ENCODE measurements around the gene TFAP2A.

Gene TFAP2A

GRCh38 chr6:10416863-10417641 lies 2.2 kb upstream of the TFAP2A start:
- no peak for DNase-seq (ENCODE audit: insufficient read length, low spot score)
- no peak for FAIRE-seq

GRCh38 chr6:10416516-10416862 lies 1.6 kb upstream of the TFAP2A start:
- DNase-seq (ENCODE audit: insufficient read length, low spot score) (no peak), FAIRE-seq (no peak)
- TF ChIP-seq CTCF (IDR thresholded peaks at IDR 0.05; ENCODE audit: insufficient read depth, missing control alignments): no peak

More at GRCh38 chr6:10416863-10417641, 2.2 kb upstream of the TFAP2A start:
- TF ChIP-seq CTCF (IDR thresholded peaks at IDR 0.05; ENCODE audit: insufficient read depth, missing control alignments): no peak

- FAIRE-seq (no peak), DNase-seq (ENCODE audit: insufficient read length, low spot score) (no peak)
- TF ChIP-seq CTCF (IDR thresholded peaks at IDR 0.05; ENCODE audit: insufficient read depth, missing control alignments): no peak
Measured at GRCh38 chr6:10415617-10416480, 975 bp upstream of the TFAP2A start.

DNA sequence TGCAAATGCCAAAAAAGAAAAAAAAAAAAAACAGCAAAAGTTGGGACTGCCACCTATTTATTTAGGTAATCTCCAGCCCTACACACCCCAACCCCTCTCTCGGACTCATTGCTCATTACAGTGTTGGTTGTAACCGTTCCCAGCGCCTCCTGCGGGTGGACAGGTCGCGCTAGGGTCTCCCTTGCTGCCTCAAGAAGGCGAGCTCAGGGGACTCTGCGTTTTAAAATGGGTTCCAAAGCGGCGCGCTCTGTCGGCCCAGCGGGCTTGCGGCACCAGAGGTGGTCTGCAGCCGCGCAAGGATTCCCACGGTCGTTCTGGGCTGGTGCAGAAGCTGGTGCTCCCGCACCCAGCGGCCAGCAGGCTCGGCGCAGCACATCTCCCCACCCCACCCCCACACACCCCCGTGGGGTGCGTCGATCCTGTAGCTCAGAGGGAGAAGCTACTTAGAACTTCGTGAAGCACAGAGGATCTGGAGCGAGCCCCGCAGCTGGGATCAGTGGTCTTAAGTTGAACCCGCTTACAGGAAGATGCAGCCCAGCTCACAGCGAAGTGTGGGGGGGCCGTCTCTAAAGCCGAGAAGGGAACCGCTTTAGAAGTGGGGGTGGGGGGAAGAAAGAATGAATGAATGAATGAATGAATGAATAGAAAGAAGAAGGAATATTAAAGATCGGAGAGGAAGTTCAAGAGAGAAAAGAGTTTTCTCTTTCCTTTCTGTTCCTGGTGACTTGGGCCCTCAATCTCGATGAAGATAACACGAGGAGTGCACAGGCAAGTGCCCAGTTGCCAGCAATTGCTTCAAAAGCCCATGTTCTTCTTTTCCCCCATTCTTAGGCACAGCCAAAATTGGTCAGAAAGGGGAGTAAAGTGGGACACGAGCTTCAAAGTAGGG lies 780 bp downstream of the TFAP2A start:
- DNase-seq (ENCODE audit: insufficient read length, low spot score): no peak
- TF ChIP-seq CTCF (IDR thresholded peaks at IDR 0.05; ENCODE audit: insufficient read depth, missing control alignments): no peak
- no peak for FAIRE-seq

DNA sequence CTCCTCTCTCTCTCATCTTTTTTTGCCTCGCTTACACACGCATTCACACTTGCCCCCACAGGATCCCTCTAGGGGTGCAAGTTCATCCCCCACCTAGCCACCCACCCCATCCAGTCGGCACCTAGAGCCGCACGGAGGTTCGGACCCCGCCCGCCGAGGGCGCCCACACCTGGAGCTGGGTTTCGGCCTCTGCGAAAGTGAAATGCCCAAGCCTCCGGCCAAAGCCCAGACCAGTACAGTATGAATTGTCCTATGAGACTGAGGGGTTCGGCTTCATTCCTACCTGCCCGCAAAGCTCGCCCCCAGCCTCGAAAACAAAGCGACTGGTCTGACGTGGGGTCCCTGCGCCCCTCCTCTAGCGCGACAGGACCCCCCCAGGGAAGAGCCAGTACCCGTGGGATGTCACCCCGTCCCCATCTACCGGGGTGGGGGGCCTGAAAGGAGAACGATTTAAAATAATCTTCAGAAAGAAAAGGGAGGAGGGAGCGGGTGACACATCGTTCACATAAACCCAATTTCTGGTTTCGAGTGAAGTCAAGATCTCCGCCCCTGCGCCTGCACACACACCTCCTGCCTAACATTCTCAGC lies 1.5 kb downstream of the TFAP2A start:
- no peak for FAIRE-seq
- no peak for TF ChIP-seq CTCF (IDR thresholded peaks at IDR 0.05; ENCODE audit: insufficient read depth, missing control alignments)
- DNase-seq (ENCODE audit: insufficient read length, low spot score): no peak

GRCh38 chr6:10412461-10413261 lies 2.2 kb downstream of the TFAP2A start:
- TF ChIP-seq CTCF (IDR thresholded peaks at IDR 0.05; ENCODE audit: insufficient read depth, missing control alignments): no peak
- no peak for FAIRE-seq
- DNase-seq (ENCODE audit: insufficient read length, low spot score): no peak
